ENCODE data around the gene MAK.
A peak's percentile ranks its signal among the peaks of the same experiment; 100 is the strongest.
"Not testable (repeated sequence)": the region's sequence is repeated elsewhere in the genome, so short reads cannot be mapped to it uniquely, and the experiment has no call there.

The MAK gene

DNA sequence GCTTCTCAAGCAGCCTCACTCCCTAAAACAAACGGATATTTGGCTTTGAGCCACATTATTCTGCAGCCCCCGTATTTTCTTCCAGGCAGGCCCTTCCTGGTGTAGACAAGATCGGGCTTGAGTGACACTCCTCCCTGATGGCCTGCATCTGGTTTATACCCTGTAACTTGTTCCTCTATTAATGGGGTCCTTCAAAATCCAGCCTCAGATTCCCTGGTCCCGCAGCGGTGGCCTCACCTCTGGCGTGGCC is 115.8 kb downstream of the MAK start:
- no peak for DNase-seq

DNA sequence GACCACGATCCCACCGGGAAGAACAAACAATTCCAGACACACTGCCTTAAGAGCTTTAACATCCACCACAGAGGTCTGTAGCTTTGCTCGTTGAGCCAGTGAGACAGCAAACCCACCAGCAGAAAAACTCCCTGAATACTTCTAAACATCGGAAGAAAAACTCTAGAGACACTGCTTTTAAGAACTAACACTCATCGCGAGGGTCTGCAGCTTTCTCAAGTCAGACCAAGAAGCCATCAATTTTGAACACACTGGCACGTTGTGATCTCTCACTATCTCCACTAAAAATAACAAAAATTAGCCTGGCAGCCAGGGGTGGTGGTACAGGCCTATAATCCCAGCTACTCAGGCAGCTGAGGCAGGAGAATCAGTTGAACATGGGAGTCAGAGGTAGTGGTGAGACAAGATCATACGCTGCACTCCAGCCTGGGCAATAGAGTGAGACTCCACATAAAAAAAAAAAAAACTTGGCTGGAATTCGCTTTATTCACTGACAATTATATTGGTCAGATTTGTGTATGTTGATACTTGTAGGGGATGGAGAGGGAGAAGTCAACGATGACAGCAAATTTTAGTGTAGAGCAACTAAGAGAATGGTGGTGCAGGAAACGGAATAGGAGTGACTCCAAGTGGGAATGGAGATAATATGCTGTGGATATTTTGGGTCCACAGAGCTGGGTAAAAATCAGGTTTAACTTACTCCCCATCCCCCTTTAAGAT is 116.3 kb downstream of the MAK start:
- no peak for DNase-seq

DNA sequence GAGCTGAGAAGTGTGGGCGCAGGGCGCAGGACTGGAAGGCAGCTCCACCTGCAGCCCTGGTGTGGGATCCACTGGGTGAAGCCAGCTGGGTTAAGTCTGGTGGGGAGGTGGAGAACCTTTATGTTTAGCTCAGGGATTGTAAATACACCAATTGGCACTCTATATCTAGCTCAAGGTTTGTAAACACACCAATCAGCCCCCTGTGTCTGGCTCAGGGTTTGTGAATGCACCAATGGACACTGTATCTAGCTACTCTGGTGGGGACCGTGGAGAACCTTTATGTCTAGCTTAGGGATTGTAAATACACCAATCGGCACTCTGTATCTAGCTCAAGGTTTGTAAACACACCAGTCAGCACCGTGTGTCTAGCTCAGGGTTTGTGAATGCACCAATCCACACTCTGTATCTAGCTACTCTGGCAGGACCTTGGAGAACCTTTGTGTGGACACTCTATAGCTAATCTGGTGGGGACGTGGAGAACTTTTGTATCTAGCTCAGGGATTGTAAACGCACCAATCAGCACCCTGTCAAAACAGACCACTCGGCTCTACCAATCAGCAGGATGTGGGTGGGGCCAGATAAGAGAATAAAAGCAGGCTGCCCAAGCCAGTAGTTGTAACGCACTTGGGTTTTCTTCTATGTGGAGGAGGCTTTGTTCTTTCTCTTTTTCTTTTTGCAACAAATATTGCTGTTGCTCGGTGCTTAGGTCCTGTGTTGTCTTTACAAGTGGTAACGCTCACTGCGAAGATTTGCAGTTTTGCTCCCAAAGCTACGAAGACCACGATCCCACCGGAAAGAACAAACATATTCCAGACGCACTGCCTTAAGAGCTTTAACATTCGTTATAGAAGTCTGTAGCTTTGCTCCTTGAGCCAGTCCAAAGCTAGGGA is 117.1 kb downstream of the MAK start:
- DNase-seq, result not testable (repeated sequence)

DNA sequence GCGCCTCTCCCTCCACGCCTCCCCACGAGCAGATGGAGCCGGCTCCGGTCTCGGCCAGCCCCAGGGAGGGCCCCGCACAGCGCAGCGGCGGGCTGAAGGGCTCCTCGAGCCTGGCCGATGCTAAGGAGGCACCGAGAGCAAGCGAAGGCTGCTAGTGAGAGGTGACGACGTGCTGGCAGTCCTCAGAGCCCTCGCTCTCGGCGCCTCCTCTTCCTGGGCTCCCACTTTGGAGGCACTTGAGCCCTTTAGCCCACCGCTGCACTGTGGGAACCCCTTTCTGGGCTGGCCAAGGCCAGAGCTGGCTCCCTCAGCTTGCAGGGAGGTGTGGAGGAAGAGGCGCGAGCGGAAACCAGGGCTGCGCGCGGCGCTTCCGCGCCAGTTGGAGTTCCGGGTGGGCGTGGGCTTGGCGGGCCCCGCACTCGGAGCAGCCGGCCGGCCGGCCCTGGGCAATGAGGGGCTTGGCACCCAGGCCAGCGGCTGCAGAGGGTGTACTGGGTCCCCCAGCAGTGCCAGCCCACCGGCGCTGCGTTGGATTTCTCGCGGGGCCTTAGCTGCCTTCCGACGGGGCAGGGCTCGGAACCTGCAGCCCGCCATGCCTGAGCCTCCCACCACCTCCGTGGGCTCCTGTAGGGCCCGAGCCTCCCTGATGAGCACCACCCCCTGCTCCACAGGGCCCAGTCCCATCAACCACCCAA is 117.9 kb downstream of the MAK start:
- DNase-seq, result peak; percentile 12

DNA sequence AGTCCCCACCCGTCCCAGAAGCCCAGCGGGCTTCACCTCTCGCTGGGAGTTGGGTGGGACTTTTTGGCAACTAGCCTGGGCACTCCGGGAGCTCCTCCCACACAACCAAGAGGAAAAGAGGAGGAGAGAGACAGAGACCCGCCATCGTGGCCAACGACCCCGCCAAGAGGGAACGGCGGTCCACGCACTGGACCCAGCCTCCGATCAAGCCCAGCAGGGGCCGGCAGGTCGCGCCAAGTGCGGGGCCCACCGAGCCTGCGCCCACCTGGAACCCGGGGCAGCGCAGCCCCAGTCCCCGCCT is 118.4 kb downstream of the MAK start:
- no peak for DNase-seq

DNA sequence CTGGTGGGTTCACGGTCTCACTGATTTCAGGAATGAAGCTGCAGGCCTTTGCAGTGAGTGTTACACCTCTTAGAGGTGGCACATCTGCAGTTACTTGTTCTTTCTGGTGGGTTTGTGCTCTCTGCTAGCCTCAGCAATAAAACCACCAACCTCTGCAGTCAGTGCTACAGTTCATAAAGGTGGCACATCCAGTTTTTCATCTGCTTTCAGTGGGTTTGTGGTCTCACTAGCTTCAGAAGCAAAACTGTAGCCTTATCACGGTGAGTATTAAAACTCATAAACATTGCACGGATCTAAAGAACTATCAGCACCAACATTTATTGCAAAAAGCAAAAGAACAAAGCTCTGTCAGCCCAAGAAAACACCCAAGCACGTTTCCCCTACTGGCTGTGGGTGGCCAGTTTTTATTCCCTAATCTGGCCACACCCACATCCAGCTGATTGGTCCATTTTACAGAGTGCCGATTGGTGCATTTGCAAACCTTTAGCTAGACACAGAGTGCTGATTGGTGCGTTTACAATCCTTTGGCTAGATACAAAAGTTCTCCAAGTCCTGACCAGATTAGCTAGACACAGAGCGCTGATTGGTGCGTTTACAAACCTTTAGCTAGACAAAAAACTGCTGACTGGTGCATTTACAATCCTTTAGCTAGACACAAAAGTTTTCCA is 118.9 kb downstream of the MAK start:
- peak; percentile 30 for DNase-seq

DNA sequence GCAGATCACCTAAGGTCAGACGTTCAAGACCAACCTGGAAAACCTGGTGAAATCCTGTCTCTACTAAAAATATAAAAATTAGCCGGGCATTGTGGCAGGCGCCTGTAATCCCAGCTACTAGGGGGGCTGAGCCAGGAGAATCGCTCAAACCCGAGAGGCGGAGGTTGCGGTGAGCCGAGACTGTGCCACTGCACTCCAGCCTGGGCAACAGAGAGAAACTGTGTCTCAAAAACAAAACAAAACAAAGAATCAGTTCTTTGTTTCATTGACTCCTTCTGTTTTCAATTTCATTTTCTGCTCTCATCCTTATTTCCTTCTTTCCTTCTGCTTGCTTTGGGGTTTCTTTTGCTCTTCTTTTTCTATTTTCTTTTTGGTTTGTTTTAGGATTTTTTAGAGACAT is 124.4 kb downstream of the MAK start:
- no peak for DNase-seq
